ENCODE measurements around the gene DDX3Y.

GRCh38 chrY:12896973-12897372 lies 7.7 kb upstream of the DDX3Y start:
- TF ChIP-seq, protein P1, sequence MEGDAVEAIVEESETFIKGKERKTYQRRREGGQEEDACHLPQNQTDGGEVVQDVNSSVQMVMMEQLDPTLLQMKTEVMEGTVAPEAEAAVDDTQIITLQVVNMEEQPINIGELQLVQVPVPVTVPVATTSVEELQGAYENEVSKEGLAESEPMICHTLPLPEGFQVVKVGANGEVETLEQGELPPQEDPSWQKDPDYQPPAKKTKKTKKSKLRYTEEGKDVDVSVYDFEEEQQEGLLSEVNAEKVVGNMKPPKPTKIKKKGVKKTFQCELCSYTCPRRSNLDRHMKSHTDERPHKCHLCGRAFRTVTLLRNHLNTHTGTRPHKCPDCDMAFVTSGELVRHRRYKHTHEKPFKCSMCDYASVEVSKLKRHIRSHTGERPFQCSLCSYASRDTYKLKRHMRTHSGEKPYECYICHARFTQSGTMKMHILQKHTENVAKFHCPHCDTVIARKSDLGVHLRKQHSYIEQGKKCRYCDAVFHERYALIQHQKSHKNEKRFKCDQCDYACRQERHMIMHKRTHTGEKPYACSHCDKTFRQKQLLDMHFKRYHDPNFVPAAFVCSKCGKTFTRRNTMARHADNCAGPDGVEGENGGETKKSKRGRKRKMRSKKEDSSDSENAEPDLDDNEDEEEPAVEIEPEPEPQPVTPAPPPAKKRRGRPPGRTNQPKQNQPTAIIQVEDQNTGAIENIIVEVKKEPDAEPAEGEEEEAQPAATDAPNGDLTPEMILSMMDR (IDR thresholded peaks at IDR 0.05), result no peak
- TF ChIP-seq POLR2A (IDR thresholded peaks at IDR 0.05), result no peak

Data from transverse colon (tissue), 3 donors.